AG20443 (cell line): ENCODE results near the gene TNFRSF13B.
"Not testable (repeated sequence)": the region's sequence is repeated elsewhere in the genome, so short reads cannot be mapped to it uniquely, and the experiment has no call there.

Experiments
- DNase-seq: peaks from one replicate; pipeline ENCODE4 v3.0.0; 2012; ENCODE audit warnings: low spot score, mixed read lengths

The TNFRSF13B gene

DNA sequence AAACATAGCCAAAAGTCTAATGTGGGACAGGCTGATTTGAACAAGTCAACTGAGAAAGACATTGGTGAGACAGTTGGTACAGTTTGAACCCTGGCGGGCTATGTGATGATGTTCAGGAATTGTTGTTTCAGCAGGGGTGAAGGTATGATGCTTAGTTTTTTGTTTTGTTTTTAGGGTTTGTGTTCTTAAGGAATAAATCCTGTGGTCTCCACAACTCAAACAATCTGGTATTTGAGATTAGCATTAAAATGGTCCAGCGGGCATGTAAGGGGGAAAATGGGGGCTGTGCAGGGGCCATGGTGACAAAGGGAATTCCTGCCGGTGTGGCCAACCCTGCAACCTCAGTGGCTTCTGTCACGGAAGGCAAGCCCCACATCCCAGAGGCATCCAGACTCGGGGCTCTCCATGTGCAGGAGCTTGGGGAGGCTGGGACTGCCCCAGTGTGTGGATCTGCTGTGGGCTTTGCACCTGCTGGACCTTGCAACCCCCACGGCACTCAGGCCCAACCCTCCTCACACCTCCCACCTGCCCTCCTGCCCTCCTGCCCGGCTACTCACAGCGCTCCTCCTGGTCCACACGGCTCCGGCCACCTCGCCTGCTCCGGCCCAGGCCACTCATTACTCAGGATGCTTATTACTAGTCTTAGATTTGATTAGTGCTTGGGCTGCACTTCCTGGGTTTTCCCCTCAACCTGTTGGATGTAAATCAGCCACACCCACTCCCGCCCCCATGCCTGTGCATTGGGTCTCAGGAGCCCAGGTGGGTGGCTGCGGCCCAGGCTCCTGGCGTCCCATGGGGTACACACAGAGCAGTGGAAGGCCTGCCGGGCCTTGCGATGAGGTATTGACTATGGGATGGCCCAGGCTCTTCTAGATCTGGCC lies at the start of gene TNFRSF13B:
TNFRSF13B (minus strand) TSS at position 661 of the 881 bp plus-strand sequence; CDS start at position 618, 43 bp downstream.
- no peak for DNase-seq

DNA sequence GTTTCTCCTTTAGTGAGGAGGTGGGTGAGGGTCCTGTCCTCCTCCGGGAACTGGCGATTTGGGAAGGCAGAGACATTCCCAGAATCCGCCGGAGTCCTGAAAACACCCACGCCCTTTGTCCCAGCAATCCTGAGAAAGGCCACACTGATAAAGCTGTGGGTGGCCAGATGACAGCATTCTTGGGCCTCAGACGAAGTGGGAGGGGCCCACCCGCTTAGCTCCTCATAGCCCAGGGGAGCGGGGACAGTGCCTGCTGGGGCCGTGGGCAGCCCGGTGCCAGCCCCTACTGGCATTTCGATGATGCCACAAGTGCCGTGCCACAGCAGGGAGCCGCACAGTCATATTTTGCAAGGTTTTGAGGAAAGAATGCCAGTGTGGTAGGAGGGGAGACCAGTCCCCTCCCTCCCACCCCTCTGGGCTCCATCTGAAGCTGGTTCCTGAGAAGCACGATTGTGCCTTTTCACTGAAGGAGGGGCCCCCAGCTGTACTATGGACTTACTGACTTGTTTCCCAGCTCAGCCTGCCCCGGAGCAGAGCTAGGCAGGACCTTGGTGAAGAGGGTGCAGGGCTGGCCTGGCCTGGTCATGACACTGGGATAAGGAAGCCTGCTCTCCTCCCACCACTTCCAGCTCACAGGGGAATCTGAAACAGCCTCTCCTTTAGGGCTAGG lies 49.4 kb upstream of the TNFRSF13B start:
- peak; percentile 84 for DNase-seq

DNA sequence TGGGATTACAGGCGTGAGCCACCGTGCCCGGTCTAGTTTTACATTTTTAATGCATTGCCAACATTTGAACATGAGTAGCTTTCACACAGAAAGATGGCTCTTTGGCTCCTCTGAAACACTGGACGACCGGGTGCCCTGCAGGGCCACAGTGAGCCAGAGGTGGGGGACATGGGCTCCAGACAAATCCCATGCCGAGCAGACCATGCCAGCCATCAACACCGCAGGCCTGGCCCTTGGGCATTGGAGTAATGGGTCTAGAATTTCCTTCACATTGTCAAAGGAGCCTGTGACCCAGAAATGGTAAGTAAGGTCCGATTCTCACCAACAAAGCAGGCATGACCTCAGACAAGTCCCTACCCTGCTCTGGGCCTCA lies 48.9 kb upstream of the TNFRSF13B start:
- DNase-seq: no peak

DNA sequence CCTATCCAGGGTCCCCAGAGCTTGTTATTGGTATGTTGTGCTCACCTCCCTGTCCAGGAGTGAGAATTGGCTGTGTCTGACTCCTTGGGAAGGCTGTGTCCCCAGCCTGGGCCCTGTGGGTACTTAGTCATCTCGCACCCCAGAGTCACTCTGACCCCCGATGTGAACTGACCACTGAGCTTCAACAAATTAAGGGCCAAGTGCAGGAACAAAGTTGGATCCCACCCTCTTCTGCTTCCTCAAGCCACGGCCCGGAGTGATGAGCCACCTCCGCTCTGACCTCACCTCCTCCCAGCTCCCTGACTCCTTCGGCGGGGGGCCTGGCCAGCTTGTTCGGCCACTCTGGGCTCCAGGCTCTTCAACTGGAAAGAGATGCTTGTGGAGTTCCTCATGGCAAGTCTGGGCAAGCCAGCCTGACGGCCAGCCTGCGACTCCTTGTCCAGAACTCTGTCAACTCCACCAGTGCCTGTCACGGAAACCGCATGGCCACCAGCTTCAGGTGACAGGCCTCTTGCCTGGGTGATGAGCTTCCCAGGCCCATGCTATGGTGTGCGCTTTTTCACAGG lies 48.1 kb upstream of the TNFRSF13B start:
- no peak for DNase-seq

DNA sequence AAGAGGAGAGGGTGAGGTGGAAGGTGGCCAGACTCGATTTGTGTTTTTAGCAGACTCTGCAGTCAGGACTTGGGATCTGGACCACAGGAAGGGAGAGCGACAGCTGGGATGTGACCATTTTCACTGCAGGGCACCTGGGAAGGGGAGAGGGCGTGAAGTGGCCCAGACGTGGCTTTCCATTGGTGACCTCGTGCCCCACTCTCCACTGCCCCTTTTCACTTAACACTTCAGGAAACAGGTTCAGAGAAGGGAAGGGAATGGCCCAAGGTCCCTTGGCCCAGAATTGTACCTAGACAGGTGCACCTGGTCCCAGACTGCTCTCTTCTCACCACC lies 47.5 kb upstream of the TNFRSF13B start:
- DNase-seq: no peak

DNA sequence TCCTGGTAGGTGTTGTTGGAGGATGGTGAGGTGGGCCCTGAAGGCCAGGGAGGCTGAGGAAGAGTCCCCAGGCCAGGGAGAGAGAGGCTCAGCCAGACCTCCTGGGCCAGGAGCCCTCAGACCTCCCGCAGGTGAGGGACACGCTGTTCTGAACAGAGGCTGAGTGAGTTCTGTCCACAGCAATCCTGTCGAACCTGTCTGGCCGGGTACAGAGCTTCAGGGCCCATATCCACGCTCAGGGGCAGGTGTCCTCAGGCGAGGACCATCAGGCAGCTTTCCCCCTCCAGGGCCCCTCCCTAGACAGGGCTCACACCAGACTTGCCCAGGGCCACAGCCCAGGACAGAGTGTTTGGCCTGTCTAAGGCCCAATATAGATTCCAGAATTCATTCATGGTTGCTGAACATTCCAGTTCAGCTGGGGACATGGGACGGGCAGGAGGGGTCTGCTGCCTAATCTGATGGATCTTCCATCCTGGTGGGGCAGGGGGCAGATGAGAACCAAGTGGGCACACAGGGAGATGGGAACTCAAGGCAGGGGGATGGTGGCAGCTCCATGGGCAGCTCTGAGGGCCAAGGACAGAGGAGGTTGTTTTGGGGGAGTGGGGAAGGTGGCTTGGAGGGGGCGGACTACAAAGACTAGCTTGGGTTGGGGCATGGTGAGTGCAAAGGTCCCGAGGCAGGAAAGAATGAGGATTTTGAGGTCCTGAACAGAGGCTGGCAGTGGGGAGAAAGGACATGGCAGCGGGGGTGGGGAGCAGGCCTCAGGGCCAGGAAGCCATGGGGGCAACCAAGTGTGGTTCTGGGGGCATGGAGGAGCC lies 46.9 kb upstream of the TNFRSF13B start:
- DNase-seq: no peak

DNA sequence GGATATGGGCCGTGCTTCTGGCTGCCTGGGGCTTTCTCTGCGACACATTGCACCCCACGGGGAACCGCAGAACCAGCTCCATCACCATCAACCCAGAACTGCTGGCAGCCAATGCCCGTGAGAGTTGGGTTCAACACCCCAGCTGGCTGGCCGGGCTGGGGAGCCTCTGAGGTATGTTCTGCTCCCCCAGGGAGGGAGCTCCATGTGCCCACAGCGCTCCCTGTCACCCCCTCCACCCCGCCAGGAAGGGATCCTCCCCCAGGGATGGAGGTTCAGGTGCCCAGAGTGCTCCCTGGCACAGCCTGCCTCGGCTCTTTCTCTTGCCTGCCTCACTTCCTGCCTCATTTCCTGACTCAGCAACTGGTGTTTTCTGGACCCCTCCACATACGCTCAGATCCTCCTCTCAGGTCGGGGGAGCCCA lies 46.1 kb upstream of the TNFRSF13B start:
- DNase-seq: no peak

DNA sequence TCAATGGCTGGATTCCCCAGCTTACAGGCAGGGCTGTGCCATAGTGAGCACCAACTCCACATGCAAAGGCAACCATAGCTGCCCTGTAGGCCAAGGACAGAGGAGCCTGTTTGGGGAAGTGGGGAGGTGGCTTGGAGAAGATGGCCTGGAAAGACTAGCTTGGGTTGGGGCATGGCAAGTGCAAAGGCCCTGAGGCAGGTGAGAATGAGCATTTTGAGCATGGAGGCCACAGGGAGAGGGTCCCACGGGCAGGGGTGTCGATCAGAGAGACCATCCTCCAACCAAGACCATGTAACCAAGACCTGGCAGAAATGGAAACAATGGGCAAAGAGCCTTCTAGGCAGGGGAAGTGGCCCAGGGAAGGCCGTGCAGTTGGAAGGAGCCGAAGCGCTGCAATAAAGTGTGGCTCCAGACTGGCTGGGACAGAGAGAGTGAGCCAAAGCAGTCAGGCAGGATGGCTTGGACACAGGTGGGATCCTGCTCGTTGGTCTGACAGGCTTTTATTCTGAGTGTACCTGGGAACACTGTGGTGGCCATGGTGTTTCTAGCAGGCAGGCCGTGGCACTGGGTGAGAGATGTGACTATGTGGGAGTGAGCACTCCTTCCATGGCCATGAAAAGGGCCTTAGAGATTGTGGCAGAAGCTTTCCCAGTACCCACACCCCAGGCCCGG lies 45.6 kb upstream of the TNFRSF13B start:
- DNase-seq: no peak

DNA sequence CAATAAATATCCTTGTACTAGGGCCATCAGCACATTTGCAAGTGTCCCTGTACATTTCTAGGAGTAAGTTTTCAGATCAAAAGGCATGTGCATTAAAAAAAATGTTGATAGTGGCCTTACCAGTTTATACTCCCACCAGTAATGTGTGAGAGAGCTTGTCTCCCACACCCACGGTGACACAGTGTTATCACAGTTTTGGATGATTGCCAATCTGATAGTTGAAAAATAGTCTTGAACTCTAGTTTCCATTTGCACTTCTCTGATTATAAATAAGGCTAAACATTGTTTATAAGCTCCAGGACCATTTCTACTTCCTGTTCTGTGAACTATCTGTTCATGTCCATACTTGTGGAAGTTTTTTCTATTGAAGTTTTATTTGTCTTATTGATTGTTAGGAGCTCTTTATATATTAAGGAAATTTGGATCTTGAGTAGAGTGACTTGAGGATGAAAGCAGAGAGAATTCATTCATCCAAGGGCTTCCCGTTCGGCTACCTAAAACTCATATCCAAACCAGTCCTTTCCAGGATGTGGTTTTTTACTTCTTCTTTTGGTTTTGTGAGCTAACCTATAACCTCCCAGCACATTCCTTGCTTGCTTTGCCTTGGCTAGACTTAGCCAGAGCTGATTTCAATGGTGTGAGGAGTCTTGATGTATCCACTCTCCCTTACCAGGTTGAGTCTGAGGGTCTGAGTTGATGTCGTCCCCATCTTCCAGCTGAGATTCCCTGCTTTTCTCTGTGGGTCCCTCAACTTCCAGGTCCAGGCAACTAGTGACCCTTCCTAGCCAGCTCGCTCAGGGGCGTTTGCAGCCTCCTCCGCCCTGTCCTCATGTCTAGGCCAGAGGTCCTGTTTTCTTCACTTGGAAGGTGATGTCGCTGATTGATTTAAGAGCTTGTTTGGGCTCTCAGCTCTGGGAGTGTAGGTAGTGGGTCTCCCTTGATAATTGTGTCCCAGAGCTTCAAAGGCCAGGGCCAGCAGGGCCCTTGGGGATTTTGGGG lies 44.6 kb upstream of the TNFRSF13B start:
- DNase-seq: not testable (repeated sequence)

DNA sequence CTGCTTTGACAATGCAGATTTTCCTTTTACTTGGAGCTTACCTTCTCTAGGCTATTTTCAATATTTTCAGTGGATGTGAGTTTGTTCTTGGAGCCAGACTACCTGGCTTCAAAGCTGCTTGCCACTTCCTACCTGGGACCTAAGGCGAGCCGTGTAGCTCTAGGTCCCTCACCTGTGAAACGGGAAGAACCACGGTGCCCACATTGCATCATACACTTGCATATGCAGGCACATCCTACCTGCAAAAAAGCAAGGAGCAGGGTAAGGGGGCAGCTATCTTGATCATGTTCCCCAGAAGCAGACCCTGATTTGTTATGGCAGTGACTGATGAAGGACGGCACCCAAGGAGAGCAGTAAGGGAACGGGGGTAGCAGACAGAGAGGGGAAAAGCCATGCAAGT lies 43.3 kb upstream of the TNFRSF13B start:
- DNase-seq: no peak

DNA sequence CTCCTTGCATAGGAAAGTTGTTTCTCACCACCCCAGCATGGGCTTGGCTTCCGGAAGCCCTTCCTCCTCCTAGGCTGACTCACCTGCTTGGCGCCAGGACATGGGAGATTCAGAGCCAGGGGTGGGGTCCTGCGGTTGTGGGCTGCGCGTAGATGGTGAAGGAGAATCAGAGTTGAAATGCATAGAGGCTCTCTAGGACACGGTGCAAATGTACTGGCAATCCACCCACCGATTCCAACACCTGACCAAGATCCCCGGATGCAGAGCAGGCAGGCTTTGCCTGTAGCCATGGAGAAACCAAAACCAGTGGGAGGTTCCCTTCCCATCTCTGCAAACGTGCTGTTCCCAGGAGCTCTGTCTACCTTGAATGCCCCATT lies 42.8 kb upstream of the TNFRSF13B start:
- DNase-seq: not testable (repeated sequence)

DNA sequence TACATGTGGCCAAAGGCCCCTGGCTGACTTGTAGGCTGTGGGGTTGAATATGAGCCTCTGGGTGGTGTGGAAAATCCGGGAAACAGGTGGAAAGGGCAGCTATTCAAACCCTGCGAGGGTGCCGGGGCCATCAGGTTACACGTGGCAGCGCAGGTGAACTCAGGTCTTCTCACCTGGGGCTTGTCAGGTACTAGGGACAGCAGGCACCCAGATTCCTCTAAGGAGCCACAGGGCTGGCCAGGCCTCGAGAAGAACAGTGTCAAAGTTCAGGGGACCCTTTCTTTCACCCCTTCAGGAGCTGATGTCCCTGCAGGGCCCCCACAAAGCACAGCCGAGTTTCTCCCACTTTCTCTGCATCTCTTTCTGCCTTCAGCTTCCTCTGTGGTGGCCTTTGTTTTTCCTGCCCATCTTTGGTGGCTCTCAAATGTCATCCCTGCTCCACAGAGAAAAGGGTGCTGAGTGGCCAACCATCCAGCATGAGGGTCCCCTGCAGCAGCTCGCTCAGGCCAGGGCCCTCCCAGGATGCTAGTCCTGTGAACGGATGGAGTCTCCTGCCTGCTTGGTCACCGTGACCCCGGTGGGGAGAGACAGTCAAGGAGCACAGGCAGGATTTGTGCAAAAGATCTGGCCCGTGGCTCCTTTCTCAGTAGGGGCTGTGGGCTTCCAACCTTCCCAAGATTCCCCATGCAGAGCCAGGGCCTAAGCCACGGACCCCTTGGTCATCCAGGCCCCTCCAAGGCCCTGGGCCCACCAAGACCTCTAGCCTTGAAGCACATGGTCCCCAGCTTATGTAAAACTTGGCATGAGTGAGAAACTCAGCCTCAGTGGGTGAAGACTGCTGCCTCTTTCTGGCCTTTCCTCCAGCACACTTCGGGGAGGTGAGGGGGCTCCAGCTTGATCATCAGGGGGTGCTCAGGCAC lies 42.2 kb upstream of the TNFRSF13B start:
- DNase-seq: not testable (repeated sequence)

DNA sequence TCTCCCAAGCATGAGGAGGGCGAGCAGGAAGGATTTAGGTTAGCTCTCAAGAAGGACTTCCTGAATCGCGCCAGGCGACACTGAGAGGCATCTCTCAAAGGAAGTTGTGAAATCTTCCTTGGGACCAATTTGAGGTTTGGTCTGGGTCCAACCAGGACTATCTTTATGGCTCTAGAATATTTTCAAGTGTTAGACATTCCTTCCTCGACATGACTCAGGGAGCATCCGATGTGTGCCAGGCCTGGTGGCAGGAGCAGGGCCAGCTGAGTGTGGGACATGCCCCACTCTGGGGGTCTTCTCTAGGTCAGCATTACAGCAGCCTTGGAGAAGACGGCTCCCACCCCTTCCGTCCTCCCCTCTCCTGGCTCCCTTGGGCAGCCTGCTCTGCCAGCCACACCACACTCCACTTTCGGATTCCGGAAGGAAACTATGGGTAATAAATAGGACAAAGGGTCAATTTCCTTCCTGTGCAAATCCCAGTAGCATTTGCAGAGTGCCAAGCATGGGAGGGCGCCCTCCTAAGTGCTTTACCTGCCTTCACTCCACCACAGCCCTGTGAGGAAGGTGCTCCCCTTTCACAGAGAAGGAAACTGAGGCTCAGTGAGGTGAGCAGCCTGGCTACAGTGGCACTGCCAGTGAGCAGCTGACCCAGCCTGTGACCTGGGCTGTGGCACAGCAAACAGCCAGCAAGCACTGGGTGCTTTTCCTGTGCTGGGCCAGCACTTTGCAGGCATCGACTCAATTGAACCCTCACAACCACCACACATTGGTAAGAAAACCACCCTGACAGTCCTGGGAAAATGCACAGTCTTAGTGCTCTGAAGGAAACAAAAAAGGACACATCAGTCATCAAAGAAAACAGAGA lies 39.4 kb upstream of the TNFRSF13B start:
- DNase-seq: peak; percentile 58

DNA sequence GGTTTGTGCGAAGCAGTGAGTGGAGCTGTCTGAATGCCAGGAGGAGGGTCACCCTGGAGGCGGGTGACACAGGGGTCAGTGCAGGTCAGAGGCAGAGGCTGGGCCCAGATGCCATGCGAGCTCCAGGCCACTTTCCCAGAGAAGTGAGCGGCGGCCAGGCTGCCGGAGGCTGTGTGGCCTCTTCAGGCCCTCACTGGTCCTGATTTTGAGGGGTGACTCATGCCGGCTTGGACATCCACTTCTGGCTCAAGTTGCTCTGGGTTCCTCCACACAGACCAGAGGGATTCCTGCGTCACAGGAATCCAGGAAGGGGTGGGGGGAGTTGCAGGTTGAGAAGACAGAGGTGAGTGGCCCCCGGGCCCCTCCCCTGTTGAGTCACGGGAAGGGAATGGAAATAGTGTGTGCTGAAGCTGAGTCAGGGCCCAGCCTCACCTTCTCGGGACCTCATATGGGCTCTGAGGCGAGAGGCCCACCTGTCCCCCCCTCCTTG lies 38.7 kb upstream of the TNFRSF13B start:
- not testable (repeated sequence) for DNase-seq

DNA sequence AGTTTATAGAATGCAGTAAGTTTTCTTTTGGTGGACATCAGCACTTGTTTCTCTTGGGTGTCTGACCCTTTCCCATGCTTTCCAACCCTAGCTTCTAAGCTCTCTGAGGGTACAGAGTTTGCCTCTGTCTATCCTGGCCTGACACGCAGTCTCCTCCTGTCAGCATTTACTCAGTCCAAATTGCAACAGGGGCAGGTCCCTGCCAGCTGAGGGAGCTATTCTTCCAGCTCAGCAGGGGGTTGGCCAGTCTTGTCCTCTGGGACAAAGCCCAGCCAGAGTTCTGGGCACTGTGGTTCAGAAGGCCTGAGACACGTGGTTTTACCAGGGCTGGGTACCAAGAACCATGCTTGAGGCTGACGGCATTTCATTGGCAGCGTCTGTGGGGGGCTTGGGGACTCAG lies 38.1 kb upstream of the TNFRSF13B start:
- not testable (repeated sequence) for DNase-seq

DNA sequence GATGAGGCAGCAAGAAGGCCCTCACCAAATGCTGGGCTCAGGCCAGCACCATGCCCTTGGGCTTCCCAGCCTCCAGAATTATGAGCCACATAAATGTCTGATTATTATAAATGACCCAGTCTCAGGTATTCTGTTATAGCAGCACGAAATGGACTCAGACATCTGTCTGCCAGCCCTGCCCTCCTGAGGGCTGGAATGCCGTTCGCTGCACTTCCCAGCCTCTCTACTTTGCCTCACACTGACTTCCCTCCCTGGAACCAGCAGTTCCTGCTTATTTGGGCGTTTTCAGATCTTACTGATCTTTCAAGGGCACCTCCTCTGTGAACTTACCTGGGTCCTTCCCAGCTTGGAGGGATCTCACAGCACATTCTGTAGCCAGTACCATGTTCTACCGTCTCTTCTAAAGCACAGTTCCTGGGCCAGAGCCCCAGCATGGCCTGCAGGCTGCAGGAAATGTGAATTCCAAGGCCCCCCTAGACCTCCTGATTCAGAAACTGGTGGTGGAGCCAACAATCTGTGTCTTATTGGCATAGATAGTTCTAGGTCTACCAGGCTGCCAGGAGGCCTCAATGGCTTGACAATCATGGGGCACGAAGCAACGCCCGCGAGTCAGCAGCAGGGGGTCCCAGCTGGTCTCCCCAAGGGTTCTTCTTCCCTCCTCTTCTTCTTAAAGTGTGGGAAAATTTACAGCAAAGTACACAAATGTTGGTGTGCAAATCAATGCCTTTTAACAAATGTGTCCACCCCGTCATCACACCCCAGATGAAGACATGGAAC lies 36.9 kb upstream of the TNFRSF13B start:
- DNase-seq: not testable (repeated sequence)

DNA sequence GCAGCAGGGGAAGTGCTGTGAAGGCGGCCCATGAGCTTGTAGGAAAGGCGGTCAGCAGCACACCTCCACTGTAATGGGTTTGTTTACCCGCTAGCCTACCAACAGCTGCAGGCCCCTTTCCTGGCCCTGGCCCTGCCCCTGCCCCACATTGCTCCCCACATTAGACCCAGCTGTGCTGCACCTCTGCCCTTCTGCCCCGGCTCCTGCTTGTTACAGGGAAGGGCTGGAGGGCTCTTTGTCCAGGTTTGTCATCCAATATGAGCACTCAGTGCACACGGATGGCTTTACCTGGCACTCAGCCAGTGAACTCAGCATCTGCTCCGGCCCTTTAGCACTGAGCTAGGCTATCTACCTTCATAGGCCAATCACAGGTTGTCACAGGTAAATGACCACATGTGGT lies 36.0 kb upstream of the TNFRSF13B start:
- DNase-seq: not testable (repeated sequence)
